Gastrocnemius medialis (tissue), 4 donors: ENCODE data around the gene MOBP.

Experiments
- CTCF ChIP-seq, 5 experiments: fragments of 450-650 bp in 3 of 5; fragments of 200-600 bp in 2 of 5; sonication (generic) in 2 of 5; IDR thresholded peaks in 4 of 5; conservative IDR thresholded peaks in 1 of 5; 1 replicate in 4 of 5; 2 replicates in 1 of 5; pipeline ENCODE4 v1.5.1; 2016 to 2019; ENCODE audit warnings: antibody characterized with exemption in 5 of 5, mild to moderate bottlenecking in 3 of 5, moderate library complexity in 3 of 5
- POLR2A ChIP-seq, 2 donors: fragments of 450-650 bp; IDR thresholded peaks; one replicate each; pipeline ENCODE4 v1.6.1; 2017; ENCODE audit warnings: antibody characterized with exemption in 2 of 2, mild to moderate bottlenecking in 2 of 2, moderate library complexity in 2 of 2

GRCh38 chr3:39469258-39469657, 1.8 kb downstream of the MOBP start:
- TF ChIP-seq CTCF (IDR thresholded peaks at IDR 0.05 in 4 of 5, conservative IDR thresholded peaks at IDR 0.05 in 1 of 5) = no peak
- TF ChIP-seq POLR2A (IDR thresholded peaks at IDR 0.05) = no peak
